Measurements from ENCODE around the gene NEDD1. TPM values are rescaled to one million over a fixed set of nuclear protein-coding genes. Genes with fewer than 3 reads are reported as not detected.

The NEDD1 gene
- total and polyA plus RNA-seq, 10 of the 15 experiments (the other 5 are each of a cell fraction or from before 2014, with no cell fraction given) = 15.9 to 52.6 (median 28.7) TPM

DNA sequence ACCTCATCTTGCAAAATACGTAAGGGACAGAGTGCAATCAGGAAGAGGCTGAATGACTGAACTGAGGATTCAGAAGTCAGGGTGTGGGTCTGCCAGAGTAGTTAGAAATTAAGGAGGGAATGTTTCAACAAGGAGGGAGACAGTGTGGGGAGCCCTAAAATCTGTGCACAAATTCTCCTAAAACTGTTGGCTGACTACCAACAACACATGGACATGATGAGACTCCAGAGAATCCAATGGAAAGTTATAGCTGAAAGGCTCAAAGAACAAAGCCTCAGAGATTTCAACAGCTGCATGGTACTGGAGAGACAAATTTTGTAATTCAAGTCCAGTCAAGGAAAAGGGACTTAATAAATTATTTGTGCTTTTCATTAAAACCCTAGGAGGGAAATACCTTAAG lies 36.1 kb upstream of the NEDD1 start:
- no peaks in the 10 kb centered on the region for H3K4me1 ChIP-seq (ENCODE audit: control insufficient read depth, insufficient read depth, low read length)
- no peak for FAIRE-seq
- WGBS (ENCODE audit: insufficient coverage, insufficient replicate concordance, low lambda C conversion rate, missing lambda C conversion rate) = 10% methylated on average over 1 of the region's 1 CpG
- H3K4me3 ChIP-seq = no peak overlapping the region
- SMC1A ChIA-PET (ENCODE audit: uncharacterized antibody, unreplicated experiment) = interaction anchor here (1.3 kb wide), 1 partner anchor 32 kb away, joined by 3 read pairs; no protein-coding TSS in a partner anchor
- no peak for TF ChIP-seq CBX5 (IDR thresholded peaks at IDR 0.05; ENCODE audit: low read depth)
- TF ChIP-seq DPF2 (IDR thresholded peaks at IDR 0.05) = no peak
- no peak for TF ChIP-seq CHD4 (IDR thresholded peaks at IDR 0.05)
- no peak for TF ChIP-seq MYC (IDR thresholded peaks at IDR 0.05; ENCODE audit: insufficient read depth, insufficient read length, insufficient replicate concordance, low read length, severe bottlenecking)
- no peak for TF ChIP-seq PAX5 (IDR thresholded peaks at IDR 0.05; ENCODE audit: borderline replicate concordance, low read depth, low read length)
- TF ChIP-seq YY1 (IDR thresholded peaks at IDR 0.05; ENCODE audit: low read depth, low read length) = no peak
- no peak for TF ChIP-seq KLF5 (IDR thresholded peaks at IDR 0.05; ENCODE audit: partially characterized antibody)
- TF ChIP-seq POLR2A (IDR thresholded peaks at IDR 0.05; ENCODE audit: low read depth, low read length) = no peak
- no peak for TF ChIP-seq STAT3 (IDR thresholded peaks at IDR 0.05; ENCODE audit: low read depth, low read length)
- no peak for TF ChIP-seq HCFC1 (IDR thresholded peaks at IDR 0.05; ENCODE audit: low read length)
- TF ChIP-seq TCF12 (IDR thresholded peaks at IDR 0.05; ENCODE audit: low read depth, low read length) = no peak
- no peak for TF ChIP-seq FOXM1 (IDR thresholded peaks at IDR 0.05; ENCODE audit: low read depth, low read length)
- no peak for TF ChIP-seq BRCA1 (IDR thresholded peaks at IDR 0.05; ENCODE audit: low read depth, low read length)
- TF ChIP-seq RELB (IDR thresholded peaks at IDR 0.05; ENCODE audit: low read depth) = no peak
- TF ChIP-seq JUND (IDR thresholded peaks at IDR 0.05; ENCODE audit: low read depth, low read length) = no peak
- TF ChIP-seq BHLHE40 (IDR thresholded peaks at IDR 0.05; ENCODE audit: borderline replicate concordance in 1 of 2, low read depth in 2 of 2, low read length in 1 of 2) = no peak
- TF ChIP-seq YBX1 (IDR thresholded peaks at IDR 0.05) = no peak
- no peak for TF ChIP-seq PKNOX1 (IDR thresholded peaks at IDR 0.05)
- no peak overlapping the region for H2AFZ ChIP-seq (ENCODE audit: control insufficient read depth, low read depth, low read length)
- H3K9ac ChIP-seq (ENCODE audit: control insufficient read depth, insufficient read depth, low read length) = no peak overlapping the region
- POLR2A ChIA-PET = no interaction called here
- H3K36me3 ChIP-seq (ENCODE audit: control insufficient read depth in 2 of 2, insufficient read depth in 2 of 2, low read length in 1 of 2) = no peaks in the 10 kb centered on the region
- intact Hi-C loops (cut with micrococcal nuclease; ENCODE audit: unreplicated experiment) (no loop called here), in situ Hi-C loops (cut with MboI) (no loop called here)
- BruUV-seq (replicated peaks) = no TSS peak
- no peaks in the 10 kb centered on the region for H3K79me2 ChIP-seq (ENCODE audit: control insufficient read depth, insufficient read depth, low read length)
- no peaks in the 10 kb centered on the region for H3K9me3 ChIP-seq (replicated peaks; ENCODE audit: control insufficient read depth, insufficient read depth, low read length)
- H3K27ac ChIP-seq (ENCODE audit: control insufficient read depth, insufficient read depth) = no peak overlapping the region
- H4K20me1 ChIP-seq (ENCODE audit: control insufficient read depth, insufficient read depth) = no peaks in the 10 kb centered on the region
- RAD21 ChIA-PET (ENCODE audit: unreplicated experiment) = no interaction called here
- CTCF ChIA-PET = interaction anchor here (1.3 kb wide), 1 partner anchor 13 kb away, joined by 3 read pairs; no protein-coding TSS in a partner anchor
- no peak for ATAC-seq
- no peaks in the 10 kb centered on the region for H3K27me3 ChIP-seq (replicated peaks in 1 of 2; ENCODE audit: control insufficient read depth in 2 of 2, insufficient read depth in 2 of 2, low read length in 1 of 2)
- no peak overlapping the region for H3K4me2 ChIP-seq (ENCODE audit: control insufficient read depth, insufficient read depth)
- no peak for DNase-seq (ENCODE audit: low read depth, low spot score)
